Common myeloid progenitor, CD34-positive (primary cell): ENCODE data around the gene HS3ST2.

Experiments used
- CTCF ChIA-PET: fragments of 350-600 bp; sonication (Branson Sonifier 250); formaldehyde crosslinking; loops from one replicate; lab custom pipeline; 2021; ENCODE audit warnings: antibody characterized with exemption; lab: Charles Lee
- POLR2A ChIA-PET: fragments of 350-600 bp; sonication (Branson Sonifier 250); formaldehyde crosslinking; loops from one replicate; lab custom pipeline; 2021; ENCODE audit warnings: antibody characterized with exemption; lab: Charles Lee
- DNase-seq, 3 donors: peaks; one replicate each; pipeline versions ENCODE4 v3.0.0 to v3.0.0-alpha.2; 2013
- H3K27ac ChIP-seq, 2 experiments: 1 replicate in 1 of 2; 2 replicates in 1 of 2; pipeline ENCODE4 v1.7.0; 2013; ENCODE audit warnings: inconsistent platforms in 2 of 2, low read length in 2 of 2, mild to moderate bottlenecking in 2 of 2, low read depth in 1 of 2, moderate library complexity in 1 of 2; ENCODE audit not compliant: severe bottlenecking in 2 of 2, insufficient read depth in 1 of 2, poor library complexity in 1 of 2
- H3K27me3 ChIP-seq, 5 experiments: replicated peaks in 2 of 5; 1 replicate in 3 of 5; 2 replicates in 2 of 5; pipeline versions ENCODE4 v1.6.1 to v1.7.0; 2013; ENCODE audit warnings: low read length in 4 of 5, mild to moderate bottlenecking in 2 of 5, moderate library complexity in 2 of 5, inconsistent platforms in 1 of 5; ENCODE audit not compliant: insufficient read depth in 5 of 5, control insufficient read depth in 4 of 5
- H3K36me3 ChIP-seq, 4 experiments: 1 replicate in 2 of 4; 2 replicates in 2 of 4; pipeline versions ENCODE4 v1.6.1 to v1.7.0; 2013; ENCODE audit warnings: low read length in 3 of 4, control low read depth in 1 of 4, mild to moderate bottlenecking in 1 of 4; ENCODE audit not compliant: control insufficient read depth in 4 of 4, insufficient read depth in 4 of 4
- H3K4me1 ChIP-seq, 4 experiments: 1 replicate in 3 of 4; 2 replicates in 1 of 4; pipeline versions ENCODE4 v1.6.1 to v1.7.1; 2013; ENCODE audit warnings: low read length in 3 of 4, mild to moderate bottlenecking in 3 of 4, control low read depth in 1 of 4, inconsistent platforms in 1 of 4, moderate library complexity in 1 of 4; ENCODE audit not compliant: control insufficient read depth in 4 of 4, insufficient read depth in 4 of 4; ENCODE audit errors: control extremely low read depth in 1 of 4
- H3K4me3 ChIP-seq, 7 experiments: 1 replicate in 4 of 7; 2 replicates in 3 of 7; pipeline versions ENCODE4 v1.5.1 to v1.7.0; 2013; ENCODE audit warnings: mild to moderate bottlenecking in 7 of 7, low read length in 6 of 7, moderate library complexity in 6 of 7, inconsistent platforms in 2 of 7, low read depth in 2 of 7, control low read depth in 1 of 7; ENCODE audit not compliant: insufficient read depth in 4 of 7, control insufficient read depth in 1 of 7; ENCODE audit errors: extremely low read depth in 1 of 7
- H3K9me3 ChIP-seq, 5 experiments: 1 replicate in 4 of 5; 2 replicates in 1 of 5; pipeline versions ENCODE4 v1.6.1 to v1.7.1; 2013; ENCODE audit warnings: low read length in 4 of 5, mild to moderate bottlenecking in 2 of 5, inconsistent platforms in 1 of 5, low read depth in 1 of 5, moderate library complexity in 1 of 5; ENCODE audit not compliant: control insufficient read depth in 4 of 5, insufficient read depth in 2 of 5; ENCODE audit errors: control extremely low read depth in 1 of 5
- WGBS: methylation state at CpG from one replicate; pipeline ENCODE4 v1.1.5; 2013; ENCODE audit not compliant: insufficient coverage; 5-methylcytosine and 5-hydroxymethylcytosine counted together

The HS3ST2 gene

DNA sequence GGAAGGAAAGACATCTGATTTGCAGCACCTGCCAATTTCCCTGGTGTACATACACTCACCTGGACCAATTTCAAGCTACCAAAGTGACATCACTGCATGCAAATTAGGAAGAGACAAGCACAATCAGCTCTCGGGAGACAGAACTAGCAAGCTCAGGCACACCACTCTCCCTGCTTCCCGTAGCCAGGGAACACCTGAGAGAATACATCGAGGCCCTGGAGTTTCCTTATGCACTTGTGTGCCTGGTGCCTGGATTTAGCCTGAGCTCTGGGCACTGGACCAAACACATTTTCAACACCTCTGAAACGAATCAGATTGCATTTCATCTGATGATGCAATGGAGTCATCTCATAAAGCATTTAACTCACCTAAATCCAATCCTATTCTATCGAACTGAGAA, 110.5 kb downstream of the HS3ST2 start:
- POLR2A ChIA-PET, result no interaction called here
- no peak overlapping the region for H3K4me3 ChIP-seq
- H3K9me3 ChIP-seq, result no peaks in the 10 kb centered on the region
- H3K27ac ChIP-seq, result no peak overlapping the region
- no peak for DNase-seq
- no peaks in the 10 kb centered on the region for H3K36me3 ChIP-seq
- H3K27me3 ChIP-seq, result peaks cover 0 to 24% (median 2%) of the 10 kb centered on the region in 5 experiments
- WGBS, result 91% methylated on average over 2 of the region's 5 CpGs
- CTCF ChIA-PET, result interaction anchor here (1.0 kb wide), 1 partner anchor 13 kb away, joined by 3 read pairs; no protein-coding TSS in a partner anchor
- no peaks in the 10 kb centered on the region for H3K4me1 ChIP-seq

DNA sequence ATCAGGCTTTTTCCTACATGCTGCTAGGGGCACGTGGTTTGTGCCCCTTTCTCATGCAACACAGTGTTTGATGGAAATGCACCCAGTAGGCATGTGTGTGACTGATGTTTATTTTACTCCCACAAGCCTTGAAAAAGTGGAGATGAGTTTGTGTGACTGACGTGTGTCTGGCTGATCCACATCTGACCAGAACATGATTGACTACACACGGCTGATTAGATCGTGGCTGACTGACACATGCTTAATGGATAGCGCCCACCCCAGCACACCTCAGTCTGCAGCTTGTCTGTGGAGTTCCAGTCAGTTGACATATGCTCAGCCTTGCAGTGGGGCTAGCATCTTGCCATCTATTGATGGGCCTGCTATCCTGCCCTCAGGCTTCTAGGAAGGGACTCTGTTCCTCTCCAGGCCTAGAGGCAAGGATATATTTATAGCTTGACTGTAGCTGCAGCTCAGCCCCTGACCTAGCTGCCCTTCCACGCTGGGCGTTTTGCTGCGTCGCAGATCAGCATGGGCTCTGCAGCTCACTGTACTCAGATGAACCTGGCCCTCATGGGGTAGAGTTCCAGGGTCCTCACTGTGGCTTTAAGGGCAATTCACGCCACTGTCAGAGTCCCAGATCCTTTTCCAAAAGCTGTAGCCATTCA, 112.3 kb downstream of the HS3ST2 start:
- POLR2A ChIA-PET, result no interaction called here
- Histone ChIP-seq H3K9me3 (no peaks in the 10 kb centered on the region), H3K27ac (no peak overlapping the region), H3K4me3 (no peak overlapping the region), H3K36me3 (no peaks in the 10 kb centered on the region), H3K27me3 (peaks cover 0 to 18% (median 2%) of the 10 kb centered on the region in 5 experiments), H3K4me1 (no peaks in the 10 kb centered on the region)
- 88% methylated on average over 9 of the region's 10 CpGs for WGBS
- CTCF ChIA-PET, result interaction anchor here (1.0 kb wide), 1 partner anchor 24 kb away, joined by 4 read pairs; no protein-coding TSS in a partner anchor
- DNase-seq, result no peak

DNA sequence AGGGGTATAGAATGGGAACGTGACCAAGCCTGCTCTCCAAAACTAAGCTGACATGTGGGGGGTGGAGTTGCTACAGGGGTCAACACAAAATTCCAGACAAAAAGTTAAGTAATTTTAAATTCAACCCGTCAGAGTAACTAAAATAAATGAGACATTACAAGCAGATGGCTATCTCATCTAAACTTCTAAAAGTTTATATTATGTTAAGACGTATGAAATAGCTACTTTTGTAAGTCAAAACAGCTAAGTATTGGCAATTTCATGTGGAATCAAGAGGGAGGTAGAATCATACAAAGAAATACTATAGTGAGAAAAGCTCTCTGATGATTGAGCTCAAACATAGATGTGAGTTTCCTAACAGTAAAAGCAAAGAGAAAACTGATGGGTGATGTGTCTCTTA, 113.3 kb downstream of the HS3ST2 start:
- POLR2A ChIA-PET, result no interaction called here
- Histone ChIP-seq H3K27me3 (peaks cover 0 to 15% (median 2%) of the 10 kb centered on the region in 5 experiments), H3K9me3 (no peaks in the 10 kb centered on the region), H3K27ac (no peak overlapping the region), H3K4me3 (no peak overlapping the region), H3K36me3 (no peaks in the 10 kb centered on the region), H3K4me1 (no peaks in the 10 kb centered on the region)
- no CpG with 5 or more reads among the region's 3 CpGs for WGBS
- DNase-seq, result no peak
- CTCF ChIA-PET, result interaction anchor here (1.0 kb wide), 1 partner anchor 23 kb away, joined by 4 read pairs; no protein-coding TSS in a partner anchor

DNA sequence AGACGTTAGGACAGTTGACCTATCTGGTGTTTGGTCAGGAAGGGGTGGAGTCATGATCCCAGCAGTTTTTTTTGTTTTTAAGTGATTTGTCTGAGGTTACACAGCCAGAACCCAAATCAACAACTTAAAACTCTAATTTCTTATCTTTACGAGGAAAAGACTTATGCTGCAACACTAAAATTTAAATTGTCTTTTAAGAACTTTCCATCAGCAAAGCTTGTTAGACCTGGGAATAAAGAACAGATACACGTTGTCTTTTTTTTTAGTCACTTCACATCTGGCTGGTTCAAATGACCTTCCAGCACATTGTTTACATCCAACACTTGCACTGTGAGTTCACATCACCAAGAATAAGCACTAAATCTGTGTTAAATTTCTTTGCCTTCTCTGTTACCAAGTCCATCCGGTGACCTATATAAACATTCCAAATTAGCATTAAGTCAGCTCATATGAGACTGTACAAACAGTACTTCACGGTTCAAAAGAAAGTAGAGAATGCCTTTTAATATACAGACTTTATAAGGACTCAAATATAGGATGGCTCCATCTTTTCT, 115.0 kb downstream of the HS3ST2 start:
- CTCF ChIA-PET, result no interaction called here
- WGBS, result 75% methylated on average over 2 of the region's 5 CpGs
- H3K27me3 ChIP-seq, result peaks cover 0 to 17% (median 2%) of the 10 kb centered on the region in 5 experiments

DNA sequence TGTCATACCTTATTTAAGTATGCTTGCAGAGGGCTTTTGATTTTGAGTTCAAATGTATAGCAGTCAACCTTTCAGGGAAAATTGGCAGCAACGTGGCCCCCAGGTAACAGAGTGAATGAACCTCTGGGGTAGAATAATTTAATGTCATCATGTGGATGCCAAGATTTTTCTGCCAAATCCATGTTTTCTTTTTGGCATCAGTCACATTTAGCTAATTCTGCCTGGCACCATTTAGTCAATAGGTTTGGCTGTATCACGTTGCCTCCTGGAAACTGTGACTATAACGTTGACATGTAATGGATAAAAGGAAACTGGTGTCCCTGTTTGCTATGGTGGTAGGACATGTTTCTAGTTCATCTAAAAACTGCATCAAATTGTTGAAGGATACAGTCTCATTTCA, 115.5 kb downstream of the HS3ST2 start:
- Histone ChIP-seq H3K36me3 (no peaks in the 10 kb centered on the region), H3K4me1 (peaks cover 0 to 5% (median 2%) of the 10 kb centered on the region in 4 experiments), H3K9me3 (no peaks in the 10 kb centered on the region), H3K4me3 (no peak overlapping the region), H3K27me3 (peaks cover 0 to 15% (median 2%) of the 10 kb centered on the region in 5 experiments), H3K27ac (no peak overlapping the region)
- no peak for DNase-seq
- CTCF ChIA-PET, result no interaction called here
- POLR2A ChIA-PET, result no interaction called here
- 81% methylated on average over 2 of the region's 3 CpGs for WGBS

More for the DNA sequence above, 115.0 kb downstream of the HS3ST2 start:
- POLR2A ChIA-PET, result no interaction called here
- Histone ChIP-seq H3K9me3 (no peaks in the 10 kb centered on the region), H3K27ac (no peak overlapping the region), H3K4me1 (peaks cover 0 to 5% (median 2%) of the 10 kb centered on the region in 4 experiments), H3K36me3 (no peaks in the 10 kb centered on the region), H3K4me3 (no peak overlapping the region)
- no peak for DNase-seq

DNA sequence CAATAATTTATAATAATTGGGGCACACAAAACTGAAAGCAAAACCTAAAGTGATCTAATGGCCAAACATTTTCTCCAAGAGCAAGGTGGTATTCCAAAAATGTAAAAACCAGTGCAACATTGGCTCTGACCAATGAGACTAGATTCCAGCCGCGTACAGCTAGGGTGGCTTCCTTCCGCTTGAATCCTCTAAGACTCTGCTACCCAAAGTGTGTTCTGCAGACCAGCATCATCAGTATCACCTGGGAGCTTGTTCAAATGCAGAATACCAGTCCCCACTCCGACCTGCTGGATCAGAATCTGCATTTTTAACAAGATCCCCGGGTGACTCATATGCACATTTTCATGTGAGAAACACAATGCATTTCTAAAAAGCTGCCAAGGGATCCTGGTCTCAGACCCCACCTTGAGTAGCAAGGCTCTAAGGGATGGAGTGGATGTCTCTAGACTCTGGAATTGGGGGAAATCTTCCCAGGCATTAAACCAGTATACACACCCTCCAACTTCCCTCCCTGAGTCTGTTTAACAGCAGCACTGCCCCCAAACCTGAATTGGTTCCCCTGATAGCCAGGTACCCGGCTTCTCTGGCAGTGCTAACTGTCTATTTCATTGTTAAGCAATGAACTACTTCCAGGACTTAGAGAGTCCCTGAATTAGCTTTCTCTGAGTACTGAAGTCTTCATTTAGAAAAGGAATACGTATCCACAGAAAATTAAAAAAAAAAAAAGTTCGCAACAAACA, 118.2 kb downstream of the HS3ST2 start:
- Histone ChIP-seq H3K4me3 (no peak overlapping the region), H3K27me3 (peaks cover 0 to 7% (median 2%) of the 10 kb centered on the region in 5 experiments), H3K9me3 (no peaks in the 10 kb centered on the region), H3K27ac (no peak overlapping the region), H3K4me1 (peaks cover 0 to 5% (median 2%) of the 10 kb centered on the region in 4 experiments), H3K36me3 (no peaks in the 10 kb centered on the region)
- CTCF ChIA-PET, result interaction anchor here (0.7 kb wide), 1 partner anchor 504 kb away, joined by 3 read pairs; no protein-coding TSS in a partner anchor
- POLR2A ChIA-PET, result no interaction called here
- DNase-seq, result no peak
- WGBS, result 64% methylated on average over 6 of the region's 8 CpGs
